Panc1 (cell line): ENCODE measurements around the gene MSI2. TPM values are rescaled to one million over a fixed set of nuclear protein-coding genes. Genes with fewer than 3 reads are reported as not detected.

ENCODE experiments used
- ATAC-seq: fragments of 200-7000 bp; cut with Tn5 transposase; 2 replicates; pipeline ENCODE4 v1.9.1; 2020; ENCODE audit warnings: mild to moderate bottlenecking, moderate library complexity
- BruUV-seq: library from RNA; stranded (reverse); fragments of 400-500 nt; replicated peaks from 2 replicates; lab custom pipeline; 2021; lab: Mats Ljungman, UMichigan
- CTCF ChIA-PET: fragments of 300-600 bp; sonication (Branson Sonifier 250); formaldehyde crosslinking; loops from one replicate; lab custom pipeline; 2022; ENCODE audit warnings: antibody characterized with exemption; lab: Charles Lee
- POLR2A ChIA-PET: fragments of 300-600 bp; sonication (Branson Sonifier 250); formaldehyde crosslinking; loops from one replicate; lab custom pipeline; 2022; ENCODE audit warnings: antibody characterized with exemption; lab: Charles Lee
- DNase-seq: peaks from one replicate; pipeline ENCODE4 v3.0.0-alpha.2; 2010; ENCODE audit warnings: low read depth, low spot score
- H3K27ac ChIP-seq: 2 replicates; pipeline ENCODE4 v1.5.1; 2011; ENCODE audit warnings: mild to moderate bottlenecking, low read length, inconsistent platforms
- H3K27me3 ChIP-seq: fragments of 200-500 bp; sonication (Bioruptor generic); 2 replicates; pipeline ENCODE4 v1.6.0; 2014; ENCODE audit warnings: low read length, inconsistent platforms; ENCODE audit not compliant: control insufficient read depth, insufficient read depth
- H3K36me3 ChIP-seq: fragments of 200-500 bp; sonication (Bioruptor generic); 2 replicates; pipeline ENCODE4 v1.5.1; 2014; ENCODE audit warnings: inconsistent platforms, mild to moderate bottlenecking, low read length, moderate library complexity; ENCODE audit not compliant: control insufficient read depth, insufficient read depth
- H3K4me1 ChIP-seq: 2 replicates; pipeline ENCODE4 v1.5.1; 2011; ENCODE audit warnings: inconsistent platforms, mild to moderate bottlenecking, low read length, moderate library complexity; ENCODE audit not compliant: control insufficient read depth, insufficient read depth
- H3K4me3 ChIP-seq, 2 experiments: 2 replicates each; pipeline ENCODE4 v1.5.1; 2011 to 2012; ENCODE audit warnings: low read depth in 2 of 2, low read length in 2 of 2, mild to moderate bottlenecking in 2 of 2, inconsistent platforms in 1 of 2, moderate library complexity in 1 of 2
- H3K9me3 ChIP-seq: fragments of 200-500 bp; sonication (Bioruptor generic); 2 replicates; pipeline ENCODE4 v1.5.1; 2014; ENCODE audit warnings: low read depth, mild to moderate bottlenecking, inconsistent platforms, low read length, moderate library complexity; ENCODE audit not compliant: control insufficient read depth, insufficient read depth
- CTCF ChIP-seq: fragments of 450-650 bp; IDR thresholded peaks from 2 replicates; pipeline ENCODE4 v1.5.1; 2017; ENCODE audit warnings: mild to moderate bottlenecking
- POLR2AphosphoS5 ChIP-seq: IDR thresholded peaks from 2 replicates; pipeline ENCODE4 v1.6.1; 2012; ENCODE audit warnings: mild to moderate bottlenecking, low read depth, low read length, moderate library complexity
- SIN3A ChIP-seq: IDR thresholded peaks from 2 replicates; pipeline ENCODE4 v1.6.1; 2012; ENCODE audit warnings: low read depth, mild to moderate bottlenecking, low read length, moderate library complexity, borderline replicate concordance; ENCODE audit not compliant: insufficient read depth
- TCF7L2 ChIP-seq: IDR thresholded peaks from 2 replicates; pipeline ENCODE4 v1.6.1; 2011; ENCODE audit warnings: mild to moderate bottlenecking, low read depth, low read length, inconsistent platforms
- in situ Hi-C: cut with HindIII; loops from 2 replicates; pipeline ENCODE4 v1.10.0; 2016; ENCODE audit warnings: low sequenced_read_pairs, low pct_unique_long_range_greater_than_20kb
- intact Hi-C: fragments of 100-400 bp; cut with micrococcal nuclease; formaldehyde crosslinking; loops from one replicate; pipeline ENCODE4 v1.10.0; 2022; ENCODE audit not compliant: unreplicated experiment
- total RNA-seq: library from RNA; stranded (reverse); gene quantifications from one replicate; pipeline ENCODE4 v1.2.1, GENCODE V29; 2021; ENCODE audit not compliant: unreplicated experiment
- TF ChIP-seq, protein P1 (sequence below), 2 experiments: IDR thresholded peaks; 2 replicates each; pipeline ENCODE4 v1.6.1; 2011 to 2012; ENCODE audit warnings: low read depth in 2 of 2, control low read depth in 1 of 2, low read length in 1 of 2, mild to moderate bottlenecking in 1 of 2, moderate library complexity in 1 of 2; ENCODE audit not compliant: insufficient read depth in 1 of 2

Gene MSI2
- total RNA-seq, 1 experiment from 2014 or later, result 38.5 TPM

GRCh38 chr17:57440522-57441269 lies 184.4 kb downstream of the MSI2 start:
- H3K4me3 ChIP-seq, result no peak overlapping the region
- no TSS peak for BruUV-seq
- no peak overlapping the region for H3K27ac ChIP-seq
- intact Hi-C loops (no loop called here), in situ Hi-C loops (no loop called here)
- DNase-seq (no peak), ATAC-seq (peak; percentile 37; the same call in 1 of the 2 replicates)
- no peak for TF ChIP-seq TCF7L2
- TF ChIP-seq CTCF, result no peak
- no peak for TF ChIP-seq SIN3A
- TF ChIP-seq, protein P1, sequence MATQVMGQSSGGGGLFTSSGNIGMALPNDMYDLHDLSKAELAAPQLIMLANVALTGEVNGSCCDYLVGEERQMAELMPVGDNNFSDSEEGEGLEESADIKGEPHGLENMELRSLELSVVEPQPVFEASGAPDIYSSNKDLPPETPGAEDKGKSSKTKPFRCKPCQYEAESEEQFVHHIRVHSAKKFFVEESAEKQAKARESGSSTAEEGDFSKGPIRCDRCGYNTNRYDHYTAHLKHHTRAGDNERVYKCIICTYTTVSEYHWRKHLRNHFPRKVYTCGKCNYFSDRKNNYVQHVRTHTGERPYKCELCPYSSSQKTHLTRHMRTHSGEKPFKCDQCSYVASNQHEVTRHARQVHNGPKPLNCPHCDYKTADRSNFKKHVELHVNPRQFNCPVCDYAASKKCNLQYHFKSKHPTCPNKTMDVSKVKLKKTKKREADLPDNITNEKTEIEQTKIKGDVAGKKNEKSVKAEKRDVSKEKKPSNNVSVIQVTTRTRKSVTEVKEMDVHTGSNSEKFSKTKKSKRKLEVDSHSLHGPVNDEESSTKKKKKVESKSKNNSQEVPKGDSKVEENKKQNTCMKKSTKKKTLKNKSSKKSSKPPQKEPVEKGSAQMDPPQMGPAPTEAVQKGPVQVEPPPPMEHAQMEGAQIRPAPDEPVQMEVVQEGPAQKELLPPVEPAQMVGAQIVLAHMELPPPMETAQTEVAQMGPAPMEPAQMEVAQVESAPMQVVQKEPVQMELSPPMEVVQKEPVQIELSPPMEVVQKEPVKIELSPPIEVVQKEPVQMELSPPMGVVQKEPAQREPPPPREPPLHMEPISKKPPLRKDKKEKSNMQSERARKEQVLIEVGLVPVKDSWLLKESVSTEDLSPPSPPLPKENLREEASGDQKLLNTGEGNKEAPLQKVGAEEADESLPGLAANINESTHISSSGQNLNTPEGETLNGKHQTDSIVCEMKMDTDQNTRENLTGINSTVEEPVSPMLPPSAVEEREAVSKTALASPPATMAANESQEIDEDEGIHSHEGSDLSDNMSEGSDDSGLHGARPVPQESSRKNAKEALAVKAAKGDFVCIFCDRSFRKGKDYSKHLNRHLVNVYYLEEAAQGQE (IDR thresholded peaks at IDR 0.05; ENCODE audit: insufficient read depth in 1 of 2, low read depth in 2 of 2, low read length in 1 of 2), result no peak
- TF ChIP-seq POLR2AphosphoS5, result no peak
- ChIA-PET POLR2A (interaction anchor here (0.6 kb wide), 1 partner anchor 109 kb away, joined by 4 read pairs; no protein-coding TSS in a partner anchor), CTCF (interaction anchor here (0.6 to 1.0 kb wide), 2 partner anchors 231 to 343 kb away, joined by 3 to 5 read pairs; no protein-coding TSS in a partner anchor)
- no peaks in the 10 kb centered on the region for H3K36me3 ChIP-seq
- H3K4me1 ChIP-seq, result peaks cover 6% of the 10 kb centered on the region; the same call in 1 of the 2 replicates
- no peaks in the 10 kb centered on the region for H3K27me3 ChIP-seq
- H3K9me3 ChIP-seq, result no peaks in the 10 kb centered on the region

GRCh38 chr17:57441270-57441600 lies 184.9 kb downstream of the MSI2 start:
- ATAC-seq, result no peak
- no peak overlapping the region for H3K27ac ChIP-seq
- no peak for DNase-seq
- H3K4me1 ChIP-seq, result peaks cover 6% of the 10 kb centered on the region; the same call in 1 of the 2 replicates
- TF ChIP-seq CTCF, result no peak
- TF ChIP-seq, protein P1 (IDR thresholded peaks at IDR 0.05; ENCODE audit: insufficient read depth in 1 of 2, low read depth in 2 of 2, low read length in 1 of 2), result no peak
- TF ChIP-seq POLR2AphosphoS5, result no peak
- no peak for TF ChIP-seq TCF7L2
- TF ChIP-seq SIN3A, result no peak
- no peaks in the 10 kb centered on the region for H3K9me3 ChIP-seq
- H3K27me3 ChIP-seq, result no peaks in the 10 kb centered on the region
- no TSS peak for BruUV-seq
- no peak overlapping the region for H3K4me3 ChIP-seq
- H3K36me3 ChIP-seq, result no peaks in the 10 kb centered on the region
- intact Hi-C loops (no loop called here), in situ Hi-C loops (no loop called here)
- POLR2A ChIA-PET, result no interaction called here
- CTCF ChIA-PET, result interaction anchor here (0.6 kb wide), 1 partner anchor 342 kb away, joined by 3 read pairs; no protein-coding TSS in a partner anchor
